H1 (cell line): Measurements from ENCODE around the gene NCEH1. TPM values are rescaled to one million over a fixed set of nuclear protein-coding genes. Genes with fewer than 3 reads are reported as not detected.

ENCODE experiments used
- CTCF ChIA-PET: fragments of 300-600 bp; sonication (Branson Sonifier 250); formaldehyde crosslinking; loops from one replicate; lab custom pipeline; 2021; ENCODE audit not compliant: partially characterized antibody; lab: Charles Lee
- POLR2A ChIA-PET: fragments of 300-600 bp; sonication (Branson Sonifier 250); formaldehyde crosslinking; loops from one replicate; lab custom pipeline; 2021; ENCODE audit warnings: inconsistent platforms; ENCODE audit not compliant: partially characterized antibody; lab: Charles Lee
- DNase-seq, 2 experiments: peaks; one replicate each; pipeline versions ENCODE4 v3.0.0 to v3.0.0-alpha.2; 2010 to 2022; ENCODE audit warnings: low spot score in 2 of 2, low read depth in 1 of 2, mixed read lengths in 1 of 2
- FAIRE-seq: peaks from 2 replicates; lab custom pipeline; 2011; peaks lifted over from hg19 to GRCh38; lab: Jason Lieb, UNC
- H2AFZ ChIP-seq: 2 replicates; pipeline ENCODE4 v1.8.1; 2012; ENCODE audit warnings: low read length, inconsistent platforms
- H2AK5ac ChIP-seq: 2 replicates; pipeline ENCODE4 v1.6.1; 2013; ENCODE audit warnings: low read depth, low read length
- H2BK120ac ChIP-seq: replicated peaks from 2 replicates; pipeline ENCODE3; 2013; ENCODE audit warnings: low read depth, low read length, inconsistent platforms
- H2BK12ac ChIP-seq: 2 replicates; pipeline ENCODE4 v1.6.1; 2013; ENCODE audit warnings: low read depth, low read length
- H2BK15ac ChIP-seq: 2 replicates; pipeline ENCODE4 v1.6.1; 2013; ENCODE audit warnings: low read length
- H2BK20ac ChIP-seq: 2 replicates; pipeline ENCODE4 v1.6.1; 2013; ENCODE audit warnings: low read length
- H2BK5ac ChIP-seq: 2 replicates; pipeline ENCODE4 v1.6.1; 2013; ENCODE audit warnings: low read depth, low read length
- H3K14ac ChIP-seq: 2 replicates; pipeline ENCODE4 v1.6.1; 2013; ENCODE audit warnings: inconsistent platforms; ENCODE audit not compliant: insufficient read length
- H3K18ac ChIP-seq: 2 replicates; pipeline ENCODE4 v1.6.1; 2013; ENCODE audit warnings: low read length; ENCODE audit errors: extremely low read depth
- H3K23ac ChIP-seq: 2 replicates; pipeline ENCODE4 v1.6.1; 2013; ENCODE audit warnings: inconsistent platforms; ENCODE audit not compliant: insufficient read length
- H3K23me2 ChIP-seq: 2 replicates; pipeline ENCODE4 v1.6.1; 2013; ENCODE audit warnings: low read depth, low read length
- H3K27ac ChIP-seq: 2 replicates; pipeline ENCODE4 v1.6.1; 2011; ENCODE audit warnings: low read depth, low read length, inconsistent platforms
- H3K27me3 ChIP-seq, 4 experiments: replicated peaks in 1 of 4; 1 replicate in 1 of 4; 2 replicates in 3 of 4; pipeline versions ENCODE4 v1.6.1 to v1.8.1; 2011 to 2013; ENCODE audit warnings: low read length in 3 of 4, mild to moderate bottlenecking in 3 of 4, inconsistent platforms in 2 of 4, mixed read lengths in 2 of 4, moderate library complexity in 1 of 4; ENCODE audit not compliant: control insufficient read depth in 3 of 4, insufficient read depth in 3 of 4; ENCODE audit errors: extremely low read depth in 1 of 4
- H3K36me3 ChIP-seq, 4 experiments: 2 replicates each; pipeline versions ENCODE4 v1.6.1 to v1.8.1; 2011 to 2013; ENCODE audit warnings: mild to moderate bottlenecking in 4 of 4, low read length in 3 of 4, moderate library complexity in 2 of 4, control low read depth in 1 of 4, inconsistent platforms in 1 of 4; ENCODE audit not compliant: insufficient read depth in 4 of 4, control insufficient read depth in 2 of 4
- H3K4ac ChIP-seq: replicated peaks from 2 replicates; pipeline ENCODE3; 2013; ENCODE audit warnings: low read length, low read depth, mixed read lengths, inconsistent platforms; ENCODE audit not compliant: insufficient read length
- H3K4me1 ChIP-seq, 4 experiments: replicated peaks in 1 of 4; 1 replicate in 1 of 4; 2 replicates in 3 of 4; pipeline versions ENCODE4 v1.6.1 to v1.8.1; 2011 to 2013; ENCODE audit warnings: low read length in 3 of 4, inconsistent platforms in 2 of 4, mixed read lengths in 1 of 4; ENCODE audit not compliant: insufficient read depth in 4 of 4, control insufficient read depth in 3 of 4
- H3K4me2 ChIP-seq, 2 experiments: 2 replicates each; pipeline versions ENCODE4 v1.6.1 to v1.8.1; 2011 to 2013; ENCODE audit warnings: low read depth in 2 of 2, low read length in 2 of 2, control low read depth in 1 of 2, inconsistent platforms in 1 of 2, mild to moderate bottlenecking in 1 of 2; ENCODE audit not compliant: insufficient read depth in 1 of 2
- H3K4me3 ChIP-seq, 4 experiments: fragments of 200-600, 300-600 bp in 1 of 4; sonication (generic), shearing (Covaris generic), sonication (Bioruptor Twin) in 1 of 4; 2 replicates each; pipeline versions ENCODE4 v1.5.1 to v1.8.1; 2011 to 2016; ENCODE audit warnings: low read length in 4 of 4, low read depth in 3 of 4, control low read depth in 2 of 4, inconsistent platforms in 2 of 4, mild to moderate bottlenecking in 2 of 4, mixed read lengths in 1 of 4, moderate library complexity in 1 of 4; ENCODE audit not compliant: insufficient read depth in 2 of 4; ENCODE audit errors: extremely low read depth in 1 of 4
- H3K56ac ChIP-seq: replicated peaks from 2 replicates; pipeline ENCODE3; 2013; ENCODE audit warnings: low read depth, mild to moderate bottlenecking, mixed read lengths, low read length, inconsistent platforms; ENCODE audit not compliant: insufficient read length
- H3K79me1 ChIP-seq: 2 replicates; pipeline ENCODE4 v1.6.1; 2013; ENCODE audit warnings: low read depth, low read length, control low read depth
- H3K79me2 ChIP-seq, 2 experiments: 2 replicates each; pipeline versions ENCODE4 v1.6.1 to v1.8.1; 2012 to 2013; ENCODE audit warnings: low read length in 2 of 2, mild to moderate bottlenecking in 2 of 2, inconsistent platforms in 1 of 2; ENCODE audit not compliant: insufficient read depth in 2 of 2, control insufficient read depth in 1 of 2
- H3K9ac ChIP-seq, 4 experiments: replicated peaks in 1 of 4; 1 replicate in 1 of 4; 2 replicates in 3 of 4; pipeline versions ENCODE4 v1.6.1 to v1.8.1; 2011 to 2013; ENCODE audit warnings: low read depth in 3 of 4, low read length in 3 of 4, control low read depth in 2 of 4, mild to moderate bottlenecking in 2 of 4, moderate library complexity in 2 of 4, inconsistent platforms in 1 of 4; ENCODE audit errors: extremely low read depth in 1 of 4
- H3K9me3 ChIP-seq, 2 experiments: 2 replicates each; pipeline versions ENCODE4 v1.6.1 to v1.8.1; 2012 to 2013; ENCODE audit warnings: mild to moderate bottlenecking in 2 of 2, moderate library complexity in 2 of 2, control low read depth in 1 of 2, inconsistent platforms in 1 of 2, low read depth in 1 of 2, low read length in 1 of 2, mixed read lengths in 1 of 2; ENCODE audit not compliant: insufficient read depth in 2 of 2
- H4K20me1 ChIP-seq, 2 experiments: replicated peaks in 1 of 2; 2 replicates each; pipeline versions ENCODE3 to v1.8.1; 2011 to 2013; ENCODE audit warnings: inconsistent platforms in 2 of 2, low read length in 2 of 2, mild to moderate bottlenecking in 1 of 2; ENCODE audit not compliant: insufficient read depth in 2 of 2, control insufficient read depth in 1 of 2
- H4K5ac ChIP-seq: 2 replicates; pipeline ENCODE4 v1.6.1; 2013; ENCODE audit warnings: low read length, low read depth, mixed read lengths, inconsistent platforms; ENCODE audit not compliant: insufficient read length
- H4K8ac ChIP-seq: 2 replicates; pipeline ENCODE4 v1.8.0; 2013; ENCODE audit warnings: mild to moderate bottlenecking, moderate library complexity, low read length, inconsistent platforms; ENCODE audit not compliant: insufficient read depth; ENCODE audit errors: extremely low read depth
- H4K91ac ChIP-seq: replicated peaks from 2 replicates; pipeline ENCODE3; 2013; ENCODE audit warnings: low read length, mixed read lengths, inconsistent platforms; ENCODE audit not compliant: insufficient read length
- CBX5 ChIP-seq: fragments of 300-800, 300-1000 bp; sonication (generic); IDR thresholded peaks from 2 replicates; pipeline ENCODE4 v1.7.1; 2016; ENCODE audit warnings: antibody characterized with exemption, low read length, low read depth
- CEBPB ChIP-seq: IDR thresholded peaks from 2 replicates; pipeline ENCODE4 v1.6.1; 2012; ENCODE audit warnings: low read depth, low read length
- KDM5A ChIP-seq: fragments of 200-600 bp; IDR thresholded peaks from 2 replicates; pipeline ENCODE4 v1.7.1; 2012; ENCODE audit warnings: mild to moderate bottlenecking, low read length, inconsistent platforms, mixed read lengths
- MAX ChIP-seq: IDR thresholded peaks from 2 replicates; pipeline ENCODE4 v1.6.1; 2012; ENCODE audit warnings: inconsistent platforms
- POLR2A ChIP-seq, 2 experiments: IDR thresholded peaks; 1 replicate in 1 of 2; 2 replicates in 1 of 2; pipeline ENCODE4 v1.6.1; 2011; ENCODE audit warnings: low read depth in 2 of 2, low read length in 2 of 2, mild to moderate bottlenecking in 2 of 2; ENCODE audit errors: control extremely low read depth in 1 of 2
- POLR2AphosphoS5 ChIP-seq: IDR thresholded peaks from 2 replicates; pipeline ENCODE4 v1.6.1; 2011; ENCODE audit warnings: low read depth, low read length
- RAD21 ChIP-seq, 2 experiments: IDR thresholded peaks in 1 of 2; conservative IDR thresholded peaks in 1 of 2; 2 replicates each; pipeline ENCODE4 v1.6.1; 2011; ENCODE audit warnings: low read depth in 2 of 2, low read length in 2 of 2, improper control_type of control experiment in 1 of 2, inconsistent platforms in 1 of 2, mild to moderate bottlenecking in 1 of 2, moderate library complexity in 1 of 2
- RXRA ChIP-seq: IDR thresholded peaks from 2 replicates; pipeline ENCODE4 v1.6.1; 2011; ENCODE audit warnings: low read depth, mild to moderate bottlenecking, low read length, moderate library complexity; ENCODE audit not compliant: insufficient read depth
- SAP30 ChIP-seq: fragments of 300-600 bp; sonication (generic); IDR thresholded peaks from 2 replicates; pipeline ENCODE4 v1.7.1; 2012; ENCODE audit warnings: low read length, moderate library complexity, mild to moderate bottlenecking, inconsistent platforms; ENCODE audit not compliant: insufficient read depth, insufficient replicate concordance
- SIN3A ChIP-seq, 2 experiments: IDR thresholded peaks in 1 of 2; conservative IDR thresholded peaks in 1 of 2; 2 replicates each; pipeline ENCODE4 v1.6.1; 2011 to 2012; ENCODE audit warnings: low read length in 2 of 2, improper control_type of control experiment in 1 of 2, low read depth in 1 of 2, mild to moderate bottlenecking in 1 of 2
- TEAD4 ChIP-seq: IDR thresholded peaks from 2 replicates; pipeline ENCODE4 v1.6.1; 2012; ENCODE audit warnings: low read depth, low read length, inconsistent platforms, mixed read lengths
- YY1 ChIP-seq: IDR thresholded peaks from 2 replicates; pipeline ENCODE4 v1.6.1; 2011; ENCODE audit warnings: low read depth, mild to moderate bottlenecking, low read length
- WGBS, 2 experiments: shearing (Covaris generic) in 1 of 2; methylation state at CpG; one replicate each; pipeline versions ENCODE4 v1.1.6 to v1.1.7; 2013 to 2015; ENCODE audit warnings: low lambda C conversion rate in 2 of 2, mixed read lengths in 2 of 2, inconsistent platforms in 1 of 2, low coverage in 1 of 2, missing lambda C conversion rate in 1 of 2; ENCODE audit not compliant: insufficient replicate concordance in 2 of 2, insufficient coverage in 1 of 2, insufficient read length in 1 of 2; ENCODE audit errors: extremely low coverage in 1 of 2, missing lambda C conversion rate in 1 of 2; 5-methylcytosine and 5-hydroxymethylcytosine counted together
- polyA plus RNA-seq, 7 experiments: library from polyadenylated mRNA; depleted of rRNA in 3 of 7; stranded (reverse) in 5 of 7; unstranded in 2 of 7; fragments of >200 nt in 5 of 7; fragments of 200-250 nt in 2 of 7; gene quantifications; 1 replicate in 5 of 7; 2 replicates in 1 of 7; 4 replicates in 1 of 7; pipeline versions ENCODE4 v1.2.1 to v1.2.3, GENCODE V29; 2011 to 2013; ENCODE audit warnings: missing spikeins in 2 of 7, mixed read lengths in 2 of 7
- total RNA-seq: library from RNA; stranded (reverse); fragmentation: NEBNext Ultra II Directional; extraction: Animal tissue kit (Norgen Biotek cat#: 25700); gene quantifications from 2 replicates; pipeline ENCODE4 v1.2.1, GENCODE V29; 2021
- TF ChIP-seq, protein P1 (sequence below): IDR thresholded peaks from 2 replicates; pipeline ENCODE4 v1.6.1; 2011; ENCODE audit warnings: low read depth, mild to moderate bottlenecking, low read length; ENCODE audit not compliant: insufficient read depth

Gene NCEH1
- total and polyA plus RNA-seq, 2 of the 8 experiments (the other 6 are each of a cell fraction or from before 2014, with no cell fraction given): 2.2 to 6.4 TPM

GRCh38 chr3:172626021-172626640 is 84.7 kb downstream of the NCEH1 start:
- H3K27ac ChIP-seq: no peak overlapping the region
- H3K4me1 ChIP-seq: peaks cover 0 to 4% (median 2%) of the 10 kb centered on the region in 4 experiments; a peak in 2 of 7 replicates
- no peaks in the 10 kb centered on the region for H3K79me1 ChIP-seq
- H3K9me3 ChIP-seq: no peaks in the 10 kb centered on the region
- H3K4me3 ChIP-seq: no peak overlapping the region
- H3K23ac ChIP-seq: no peak overlapping the region
- 59% methylated on average over 3 of the region's 3 CpGs; no CpG with 5 or more reads in 1 of the 2 experiments for WGBS, 2 experiments
- no peak overlapping the region for H2BK120ac ChIP-seq
- no peak overlapping the region for H3K9ac ChIP-seq
- no peak overlapping the region for H2BK15ac ChIP-seq
- DNase-seq: no peak
- H3K14ac ChIP-seq: no peak overlapping the region
- no peak overlapping the region for H3K18ac ChIP-seq
- no peak overlapping the region for H4K8ac ChIP-seq
- H3K27me3 ChIP-seq: no peaks in the 10 kb centered on the region
- no peaks in the 10 kb centered on the region for H3K79me2 ChIP-seq
- no peak overlapping the region for H2BK5ac ChIP-seq
- H3K56ac ChIP-seq: no peak overlapping the region
- no peak overlapping the region for H3K4me2 ChIP-seq
- H4K5ac ChIP-seq: no peak overlapping the region
- no peak overlapping the region for H2AK5ac ChIP-seq
- no peak overlapping the region for H2BK20ac ChIP-seq
- H4K20me1 ChIP-seq: no peaks in the 10 kb centered on the region
- H3K23me2 ChIP-seq: no peaks in the 10 kb centered on the region; the same call in 1 of the 2 replicates
- no peak overlapping the region for H4K91ac ChIP-seq
- no peak overlapping the region for H2BK12ac ChIP-seq
- no peak overlapping the region for H2AFZ ChIP-seq
- ChIA-PET POLR2A (no interaction called here), CTCF (interaction anchor here (0.6 to 2.1 kb wide), 7 partner anchors 13 to 276 kb away, joined by 3 to 8 read pairs (median 3); no protein-coding TSS in a partner anchor)
- no peaks in the 10 kb centered on the region for H3K36me3 ChIP-seq
- no peak for FAIRE-seq
- H3K4ac ChIP-seq: no peak overlapping the region
- TF ChIP-seq POLR2AphosphoS5: no peak
- no peak for TF ChIP-seq CEBPB
- no peak for TF ChIP-seq YY1
- TF ChIP-seq, protein P1, sequence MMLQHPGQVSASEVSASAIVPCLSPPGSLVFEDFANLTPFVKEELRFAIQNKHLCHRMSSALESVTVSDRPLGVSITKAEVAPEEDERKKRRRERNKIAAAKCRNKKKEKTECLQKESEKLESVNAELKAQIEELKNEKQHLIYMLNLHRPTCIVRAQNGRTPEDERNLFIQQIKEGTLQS: no peak
- no peak for TF ChIP-seq POLR2A (IDR thresholded peaks at IDR 0.05; ENCODE audit: control extremely low read depth in 1 of 2, low read depth in 2 of 2, low read length in 2 of 2)
- no peak for TF ChIP-seq TEAD4
- TF ChIP-seq SIN3A (conservative IDR thresholded peaks at IDR 0.05 in 1 of 2, IDR thresholded peaks at IDR 0.05 in 1 of 2; ENCODE audit: low read depth in 1 of 2, low read length in 2 of 2): no peak
- TF ChIP-seq SAP30: no peak
- TF ChIP-seq MAX: no peak
- no peak for TF ChIP-seq CBX5
- TF ChIP-seq RAD21 (IDR thresholded peaks at IDR 0.05 in 1 of 2, conservative IDR thresholded peaks at IDR 0.05 in 1 of 2; ENCODE audit: low read depth in 2 of 2, low read length in 2 of 2): no peak
- TF ChIP-seq RXRA: no peak
- TF ChIP-seq KDM5A: no peak
